ENCODE measurements around the gene SKP1. TPM values are rescaled to one million over a fixed set of nuclear protein-coding genes. Genes with fewer than 3 reads are reported as not detected.

Gene SKP1
- 197 and 220 TPM in 2 replicates for total RNA-seq (2014; rRNA removed)
- Bru-seq, nascent RNA, result percentile 91 among the genes with signal in this experiment
- percentile 92 among the genes with signal in this experiment for BruChase-seq, experiment 1, labeled RNA remaining after a 6-hour chase
- percentile 91 among the genes with signal in this experiment for BruChase-seq, experiment 2, labeled RNA remaining after a 2-hour chase
- long read RNA-seq, full-length matches to known transcripts, result 502 of 554 reads
- long read RNA-seq, partial matches to known transcripts, result 35 of 554 reads
- long read RNA-seq, other reads (novel, unspliced or antisense), result 17 of 554 reads

DNA sequence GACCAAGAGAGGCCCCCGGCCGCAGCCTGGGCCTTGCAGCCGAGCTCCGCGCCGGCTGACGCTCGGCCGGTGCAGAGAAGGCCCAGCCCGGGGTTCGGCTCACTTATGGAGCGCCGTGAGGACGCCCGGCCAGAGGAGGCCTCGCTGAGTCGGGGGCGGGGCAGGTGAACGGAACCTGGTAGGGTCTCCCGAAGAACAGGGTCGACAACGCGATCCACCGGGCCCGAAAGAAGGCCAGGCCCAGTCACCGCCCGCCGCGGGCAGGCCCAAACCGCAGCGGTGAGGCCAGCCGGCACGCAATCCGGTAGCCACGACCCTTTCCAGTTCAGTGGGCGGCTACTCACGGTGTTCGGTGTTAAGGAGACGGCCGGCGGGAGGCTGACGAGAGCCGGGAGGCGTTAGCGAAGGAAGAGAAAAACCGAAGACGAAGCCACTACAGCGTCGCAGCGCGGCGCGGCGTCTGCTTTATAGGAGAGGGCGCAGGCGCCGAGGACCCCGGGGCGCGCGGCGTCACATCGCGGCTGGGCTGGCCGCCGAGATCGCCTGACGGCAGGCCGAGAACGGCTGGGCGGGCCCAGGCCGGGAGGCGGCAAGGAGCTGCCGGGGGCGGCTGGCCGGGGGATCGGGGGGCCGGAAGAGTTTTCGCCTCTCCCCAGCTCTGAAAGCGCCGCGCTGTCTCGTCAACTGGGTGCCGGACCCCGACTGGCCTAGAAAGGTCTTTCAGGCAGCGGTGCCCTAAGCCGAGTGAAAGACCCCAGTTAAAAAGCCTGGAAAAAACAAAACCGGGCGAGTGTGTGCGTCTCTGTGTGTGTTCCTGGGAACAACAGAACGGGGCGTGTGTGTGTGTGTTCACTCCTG lies at the start of gene SKP1:
Gene SKP1, minus strand, starts transcription at position 440 of the 858 bp plus-strand sequence. CDS start 2,928 bp downstream, outside the sequence.
- Histone ChIP-seq H3K79me2 (ENCODE audit: low read length) (peaks cover 52% of the 10 kb centered on the region), H4K20me1 (ENCODE audit: low read length) (peaks cover 34% of the 10 kb centered on the region), H3K27me3 (ENCODE audit: low read length) (no peaks in the 10 kb centered on the region), H3K9ac (ENCODE audit: low read length) (peak within 1 kb of the TSS; percentile 100), H3F3A (ENCODE audit: low read length, unreplicated experiment) (no peaks in the 10 kb centered on the region), H3K27ac (ENCODE audit: low read length) (peak within 1 kb of the TSS; percentile 92), H3K9me2 (replicated peaks; ENCODE audit: low read length) (no peaks in the 10 kb centered on the region), H3K4me3 (ENCODE audit: low read length) (peak within 1 kb of the TSS; percentile 94), H3K9me3 (ENCODE audit: low read length) (no peaks in the 10 kb centered on the region), H3K36me3 (ENCODE audit: low read depth, low read length) (peaks cover 14% of the 10 kb centered on the region; the same call in 1 of the 2 replicates), H3K4me2 (ENCODE audit: low read length) (peak within 1 kb of the TSS; percentile 89), H3K4me1 (ENCODE audit: insufficient read depth, low read length) (peaks cover 16% of the 10 kb centered on the region), H2AFZ (ENCODE audit: low read length) (peak within 1 kb of the TSS; percentile 89)
- DNase-seq, result peak; percentile 72
- ChIA-PET CTCF (no interaction called here), POLR2A (ENCODE audit: unreplicated experiment) (interaction anchor here (0.5 to 0.9 kb wide), 4 partner anchors 49 to 82 kb away, joined by 3 to 8 read pairs (median 4); partner anchors contain the start of gene PPP2CA)
- BruUV-seq (replicated peaks), result no TSS peak
- ATAC-seq, result peak; percentile 69
- intact Hi-C loops (cut with micrococcal nuclease), result loop anchor here (2.0 kb wide), 1 partner anchor 48 kb away; no protein-coding TSS in a partner anchor
- TF ChIP-seq EZH2 (IDR thresholded peaks at IDR 0.05; ENCODE audit: low read length, unreplicated experiment) (no peak), CTCF (conservative IDR thresholded peaks at IDR 0.05; ENCODE audit: low read depth, low read length) (no peak), EZH2phosphoT487 (IDR thresholded peaks at IDR 0.05; ENCODE audit: borderline replicate concordance, low read length) (no peak)

DNA sequence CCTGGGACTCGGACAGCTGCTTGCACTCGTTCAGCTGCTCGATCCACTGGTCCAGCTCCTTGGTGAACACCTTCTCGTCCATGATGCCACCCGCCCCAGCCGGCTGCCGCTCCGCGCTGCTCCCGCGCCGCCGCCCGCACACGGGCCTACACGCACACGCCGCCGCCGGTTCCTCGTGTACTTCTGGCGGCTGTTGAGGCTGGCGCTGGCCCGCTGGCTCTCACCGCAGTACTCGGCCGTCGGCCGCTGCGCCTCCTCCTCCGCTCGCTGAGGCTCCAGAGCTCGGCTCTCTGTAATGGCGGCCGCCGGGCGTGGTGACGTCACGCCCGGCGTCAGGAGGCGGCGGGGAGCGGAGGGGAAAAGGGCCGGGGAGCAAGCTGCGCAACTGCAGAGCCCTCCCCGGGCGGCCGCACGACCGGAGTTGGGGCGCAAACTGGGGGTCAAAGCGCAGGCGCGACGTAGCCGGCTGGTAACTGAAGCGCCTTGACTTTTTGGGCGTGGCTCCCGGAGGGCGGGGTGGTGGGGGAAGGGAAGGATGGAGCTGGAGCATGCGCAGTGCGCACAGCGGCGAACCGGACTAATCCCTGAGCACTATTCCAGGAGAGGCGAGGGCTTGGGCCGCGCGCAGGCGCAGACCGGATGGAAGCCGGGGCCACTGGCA lies 49.2 kb upstream of the SKP1 start, which contains the start of gene PPP2CA:
Gene PPP2CA, minus strand, starts transcription at position 294 of the 661 bp plus-strand sequence. Its CDS starts 212 bp downstream, at position 82.
- CTCF ChIA-PET, result interaction anchor here (0.6 kb wide), 2 partner anchors 19 to 279 kb away, joined by 3 read pairs; no protein-coding TSS in a partner anchor
- H3K27me3 ChIP-seq (ENCODE audit: low read length), result no peaks in the 10 kb centered on the region
- TF ChIP-seq CTCF (conservative IDR thresholded peaks at IDR 0.05; ENCODE audit: low read depth, low read length), result no peak
- TF ChIP-seq EZH2 (IDR thresholded peaks at IDR 0.05; ENCODE audit: low read length, unreplicated experiment), result no peak
- no peak for TF ChIP-seq EZH2phosphoT487 (IDR thresholded peaks at IDR 0.05; ENCODE audit: borderline replicate concordance, low read length)
- peak within 1 kb of the TSS; percentile 96 for H3K27ac ChIP-seq (ENCODE audit: low read length)
- DNase-seq, result peak; percentile 95
- POLR2A ChIA-PET (ENCODE audit: unreplicated experiment), result interaction anchor here (0.5 to 2.4 kb wide), 10 partner anchors 10 to 1192 kb away, joined by 3 to 16 read pairs (median 5); no protein-coding TSS in a partner anchor
- BruUV-seq (replicated peaks), result no TSS peak
- peak; percentile 86 for ATAC-seq
- no peaks in the 10 kb centered on the region for H3K9me2 ChIP-seq (replicated peaks; ENCODE audit: low read length)
- H3K36me3 ChIP-seq (ENCODE audit: low read depth, low read length), result 0 out of 2 replicates have a peak, but pooled peaks cover 9% of the 10 kb centered on the region
- H3K79me2 ChIP-seq (ENCODE audit: low read length), result peaks cover 65% of the 10 kb centered on the region
- intact Hi-C loops (cut with micrococcal nuclease), result loop anchor here (1.0 to 2.0 kb wide), 4 partner anchors 19 to 63 kb away; partner anchors contain the start of gene SKP1
- peaks cover 22% of the 10 kb centered on the region for H3K4me1 ChIP-seq (ENCODE audit: insufficient read depth, low read length)
- peak within 1 kb of the TSS; percentile 87 for H3K4me2 ChIP-seq (ENCODE audit: low read length)
- peaks cover 40% of the 10 kb centered on the region for H4K20me1 ChIP-seq (ENCODE audit: low read length)
- H3K4me3 ChIP-seq (ENCODE audit: low read length), result peak within 1 kb of the TSS; percentile 100
- peak within 1 kb of the TSS; percentile 100 for H3K9ac ChIP-seq (ENCODE audit: low read length)
- H3F3A ChIP-seq (ENCODE audit: low read length, unreplicated experiment), result no peaks in the 10 kb centered on the region
- no peaks in the 10 kb centered on the region for H3K9me3 ChIP-seq (ENCODE audit: low read length)
- H2AFZ ChIP-seq (ENCODE audit: low read length), result peak within 1 kb of the TSS; percentile 93

Data from PC-3 (cell line).